ENCODE data around the gene LMBRD2. TPM values are rescaled to one million over a fixed set of nuclear protein-coding genes. Genes with fewer than 3 reads are reported as not detected.

The LMBRD2 gene
- total RNA-seq, 2 experiments from 2014 or later = 9.9 to 10.8 TPM

- ChIA-PET CTCF (no interaction called here), POLR2A (no interaction called here)
- intact Hi-C loops (cut with micrococcal nuclease) = no loop called here
- Mint-ChIP-seq H3K4me1 (ENCODE audit: low read depth) (no peaks in the 10 kb centered on the region), H3K36me3 (ENCODE audit: low read depth) (no peaks in the 10 kb centered on the region), H3K4me3 (no peak overlapping the region), H3K27me3 (peaks cover 3% of the 10 kb centered on the region), H3K9me3 (no peaks in the 10 kb centered on the region), H3K27ac (no peak overlapping the region)
- no peak for DNase-seq
- no peak for ATAC-seq
- TF ChIP-seq, protein P1, sequence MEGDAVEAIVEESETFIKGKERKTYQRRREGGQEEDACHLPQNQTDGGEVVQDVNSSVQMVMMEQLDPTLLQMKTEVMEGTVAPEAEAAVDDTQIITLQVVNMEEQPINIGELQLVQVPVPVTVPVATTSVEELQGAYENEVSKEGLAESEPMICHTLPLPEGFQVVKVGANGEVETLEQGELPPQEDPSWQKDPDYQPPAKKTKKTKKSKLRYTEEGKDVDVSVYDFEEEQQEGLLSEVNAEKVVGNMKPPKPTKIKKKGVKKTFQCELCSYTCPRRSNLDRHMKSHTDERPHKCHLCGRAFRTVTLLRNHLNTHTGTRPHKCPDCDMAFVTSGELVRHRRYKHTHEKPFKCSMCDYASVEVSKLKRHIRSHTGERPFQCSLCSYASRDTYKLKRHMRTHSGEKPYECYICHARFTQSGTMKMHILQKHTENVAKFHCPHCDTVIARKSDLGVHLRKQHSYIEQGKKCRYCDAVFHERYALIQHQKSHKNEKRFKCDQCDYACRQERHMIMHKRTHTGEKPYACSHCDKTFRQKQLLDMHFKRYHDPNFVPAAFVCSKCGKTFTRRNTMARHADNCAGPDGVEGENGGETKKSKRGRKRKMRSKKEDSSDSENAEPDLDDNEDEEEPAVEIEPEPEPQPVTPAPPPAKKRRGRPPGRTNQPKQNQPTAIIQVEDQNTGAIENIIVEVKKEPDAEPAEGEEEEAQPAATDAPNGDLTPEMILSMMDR (IDR thresholded peaks at IDR 0.05) = no peak
These were observed 95.3 kb downstream of the LMBRD2 start for GRCh38 chr5:36056422-36056821.

DNA sequence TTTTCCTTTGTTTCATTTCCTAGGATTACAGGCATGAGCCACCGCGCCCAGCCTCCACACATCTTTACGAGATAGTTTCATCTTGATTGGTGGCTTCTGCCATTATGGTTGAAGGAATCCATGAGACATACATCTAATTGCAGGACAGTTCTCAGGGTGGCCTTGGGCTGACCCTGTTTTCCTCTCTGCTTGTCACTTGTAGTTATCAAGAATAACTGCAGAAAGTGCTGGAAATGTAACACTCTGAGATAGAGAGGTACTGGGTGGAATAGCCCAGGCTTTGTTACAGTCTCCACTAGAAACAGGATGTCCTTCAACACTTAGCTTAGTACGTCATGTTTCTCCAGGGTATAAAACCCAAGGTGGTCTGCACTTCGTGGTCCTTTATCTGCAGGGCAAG, 95.7 kb downstream of the LMBRD2 start:
- TF ChIP-seq, protein P1 (IDR thresholded peaks at IDR 0.05) = no peak
- intact Hi-C loops (cut with micrococcal nuclease) = no loop called here
- no peaks in the 10 kb centered on the region for H3K9me3 Mint-ChIP-seq
- no peaks in the 10 kb centered on the region for H3K36me3 Mint-ChIP-seq (ENCODE audit: low read depth)
- DNase-seq = no peak
- no peak for ATAC-seq
- no peak overlapping the region for H3K27ac Mint-ChIP-seq
- CTCF ChIA-PET = no interaction called here
- H3K4me1 Mint-ChIP-seq (ENCODE audit: low read depth) = no peaks in the 10 kb centered on the region
- peaks cover 3% of the 10 kb centered on the region for H3K27me3 Mint-ChIP-seq
- POLR2A ChIA-PET = no interaction called here
- H3K4me3 Mint-ChIP-seq = no peak overlapping the region

GRCh38 chr5:36054647-36055046, 97.0 kb downstream of the LMBRD2 start:
- Mint-ChIP-seq H3K4me3 (no peak overlapping the region), H3K27me3 (peaks cover 3% of the 10 kb centered on the region), H3K9me3 (no peaks in the 10 kb centered on the region), H3K27ac (no peak overlapping the region), H3K4me1 (ENCODE audit: low read depth) (no peaks in the 10 kb centered on the region), H3K36me3 (ENCODE audit: low read depth) (no peaks in the 10 kb centered on the region)
- CTCF ChIA-PET = no interaction called here
- TF ChIP-seq, protein P1 (IDR thresholded peaks at IDR 0.05) = no peak
- intact Hi-C loops (cut with micrococcal nuclease) = no loop called here
- ATAC-seq (no peak), DNase-seq (no peak)
- POLR2A ChIA-PET = no interaction called here

DNA sequence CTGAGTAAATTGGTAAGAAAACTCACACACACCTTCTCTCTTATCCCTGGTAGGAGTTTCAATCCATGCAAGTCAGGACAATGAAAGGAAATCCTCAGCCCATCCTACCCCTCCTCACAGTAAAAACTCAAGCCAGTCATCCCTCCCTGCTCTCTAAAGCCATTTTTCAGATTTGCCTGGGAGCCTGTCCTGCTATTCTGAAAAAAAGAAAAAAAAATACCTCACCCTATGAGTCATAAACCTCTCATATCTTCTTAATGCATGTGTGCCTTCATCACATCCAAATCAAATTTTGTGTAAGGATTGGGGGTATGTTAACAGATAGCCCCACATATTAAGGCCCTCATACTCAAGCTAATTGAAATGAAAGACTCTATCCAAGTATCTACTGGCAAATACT, 99.1 kb downstream of the LMBRD2 start:
- Mint-ChIP-seq H3K27ac (no peak overlapping the region), H3K9me3 (no peaks in the 10 kb centered on the region), H3K4me1 (ENCODE audit: low read depth) (no peaks in the 10 kb centered on the region), H3K27me3 (peaks cover 3% of the 10 kb centered on the region), H3K4me3 (no peak overlapping the region), H3K36me3 (ENCODE audit: low read depth) (no peaks in the 10 kb centered on the region)
- TF ChIP-seq, protein P1 (IDR thresholded peaks at IDR 0.05) = no peak
- CTCF ChIA-PET = no interaction called here
- intact Hi-C loops (cut with micrococcal nuclease) = no loop called here
- ATAC-seq (no peak), DNase-seq (no peak)
- POLR2A ChIA-PET = no interaction called here

DNA sequence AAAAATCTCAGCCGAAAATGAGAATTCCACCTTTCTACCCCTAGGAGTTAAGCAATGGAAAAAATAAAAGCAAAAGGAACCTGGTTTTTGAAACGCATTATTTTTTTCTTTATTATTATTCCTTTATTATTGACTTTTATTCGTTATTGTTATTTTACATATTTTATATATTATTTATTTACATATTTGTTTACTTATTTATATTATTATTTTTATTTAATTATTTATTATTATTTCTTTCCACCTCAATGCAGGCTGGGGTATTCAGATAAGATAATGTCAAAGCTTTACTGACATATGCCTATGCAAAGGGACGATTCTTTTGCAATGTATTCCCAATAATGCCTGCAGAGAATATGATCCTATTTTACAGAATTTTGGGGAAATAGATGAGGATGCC, 101.7 kb downstream of the LMBRD2 start:
- no peak for ATAC-seq
- CTCF ChIA-PET = no interaction called here
- Mint-ChIP-seq H3K4me3 (no peak overlapping the region), H3K27me3 (peaks cover 1% of the 10 kb centered on the region), H3K9me3 (no peaks in the 10 kb centered on the region), H3K4me1 (ENCODE audit: low read depth) (no peaks in the 10 kb centered on the region), H3K36me3 (ENCODE audit: low read depth) (no peaks in the 10 kb centered on the region), H3K27ac (no peak overlapping the region)
- intact Hi-C loops (cut with micrococcal nuclease) = no loop called here
- DNase-seq = no peak
- POLR2A ChIA-PET = no interaction called here
- TF ChIP-seq, protein P1 (IDR thresholded peaks at IDR 0.05) = no peak

Small RNA genes within 50 kb of the gene (microRNA-seq; reads per million reads assigned to microRNA genes)
- 8.8 reads per million, percentile 29 among the genes with 10 or more reads in this experiment for gene MIR580 (ENCODE audit: borderline microRNAs expressed, borderline replicate concordance)

Other genes starting within 250 kb of the LMBRD2 start
- gene CAPSL, start 213.3 kb downstream of the LMBRD2 start, total RNA-seq = under 1 TPM; 0.43 to 0.56 TPM
- not detected for gene UGT3A1, start 160.5 kb downstream of the LMBRD2 start, total RNA-seq
- gene UGT3A2, start 85.0 kb downstream of the LMBRD2 start, total RNA-seq = not detected
- gene SKP2, start 224 bp upstream of the LMBRD2 start, total RNA-seq = 10 to 100 TPM; 55.8 to 60.2 TPM
- 10 to 100 TPM; 22.7 to 25.2 TPM for gene NADK2, start 90.0 kb upstream of the LMBRD2 start, total RNA-seq
- not detected for gene RANBP3L, start 150.0 kb upstream of the LMBRD2 start, total RNA-seq

Measured in activated CD8-positive, alpha-beta T cell treated with anti-CD3 and anti-CD28 coated beads for 36 hours (primary cell).